ENCODE results near the gene TMEM238.

The TMEM238 gene

GRCh38 chr19:55387736-55388497, 3.8 kb upstream of the TMEM238 start:
- H3K79me2 ChIP-seq, result peaks cover 32% of the 10 kb centered on the region
- H3K9me3 ChIP-seq (ENCODE audit: control insufficient read depth, low read length), result no peaks in the 10 kb centered on the region
- TF ChIP-seq, protein P1, sequence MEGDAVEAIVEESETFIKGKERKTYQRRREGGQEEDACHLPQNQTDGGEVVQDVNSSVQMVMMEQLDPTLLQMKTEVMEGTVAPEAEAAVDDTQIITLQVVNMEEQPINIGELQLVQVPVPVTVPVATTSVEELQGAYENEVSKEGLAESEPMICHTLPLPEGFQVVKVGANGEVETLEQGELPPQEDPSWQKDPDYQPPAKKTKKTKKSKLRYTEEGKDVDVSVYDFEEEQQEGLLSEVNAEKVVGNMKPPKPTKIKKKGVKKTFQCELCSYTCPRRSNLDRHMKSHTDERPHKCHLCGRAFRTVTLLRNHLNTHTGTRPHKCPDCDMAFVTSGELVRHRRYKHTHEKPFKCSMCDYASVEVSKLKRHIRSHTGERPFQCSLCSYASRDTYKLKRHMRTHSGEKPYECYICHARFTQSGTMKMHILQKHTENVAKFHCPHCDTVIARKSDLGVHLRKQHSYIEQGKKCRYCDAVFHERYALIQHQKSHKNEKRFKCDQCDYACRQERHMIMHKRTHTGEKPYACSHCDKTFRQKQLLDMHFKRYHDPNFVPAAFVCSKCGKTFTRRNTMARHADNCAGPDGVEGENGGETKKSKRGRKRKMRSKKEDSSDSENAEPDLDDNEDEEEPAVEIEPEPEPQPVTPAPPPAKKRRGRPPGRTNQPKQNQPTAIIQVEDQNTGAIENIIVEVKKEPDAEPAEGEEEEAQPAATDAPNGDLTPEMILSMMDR (IDR thresholded peaks at IDR 0.05), result no peak
- H3K4me3 ChIP-seq (ENCODE audit: low read depth, low read length), result no peak overlapping the region
- H3K27ac ChIP-seq, result no peak overlapping the region
- peak overlapping the region; percentile 14 for H3K4me2 ChIP-seq (ENCODE audit: low read length)
- no peaks in the 10 kb centered on the region for H3K27me3 ChIP-seq (ENCODE audit: control insufficient read depth, insufficient read depth, low read length)
- H3K4me1 ChIP-seq, result peaks cover 20% of the 10 kb centered on the region
- no peak overlapping the region for H2AFZ ChIP-seq
- no peak overlapping the region for H3K9ac ChIP-seq
- no peaks in the 10 kb centered on the region for H3K36me3 ChIP-seq (ENCODE audit: control insufficient read depth, insufficient read depth, low read length)

- Histone ChIP-seq H3K79me2 (peaks cover 32% of the 10 kb centered on the region), H3K4me1 (peaks cover 20% of the 10 kb centered on the region), H2AFZ (peak overlapping the region; percentile 79), H3K36me3 (ENCODE audit: control insufficient read depth, insufficient read depth, low read length) (no peaks in the 10 kb centered on the region), H3K9ac (peak overlapping the region; percentile 97), H3K9me3 (ENCODE audit: control insufficient read depth, low read length) (no peaks in the 10 kb centered on the region), H3K4me3 (ENCODE audit: low read depth, low read length) (peak overlapping the region; percentile 72), H3K27ac (peak overlapping the region; percentile 94), H3K4me2 (ENCODE audit: low read length) (peak overlapping the region; percentile 87), H3K27me3 (ENCODE audit: control insufficient read depth, insufficient read depth, low read length) (no peaks in the 10 kb centered on the region)
- TF ChIP-seq, protein P1 (IDR thresholded peaks at IDR 0.05), result no peak
These were observed 2.4 kb upstream of the TMEM238 start for GRCh38 chr19:55386493-55386971.

DNA sequence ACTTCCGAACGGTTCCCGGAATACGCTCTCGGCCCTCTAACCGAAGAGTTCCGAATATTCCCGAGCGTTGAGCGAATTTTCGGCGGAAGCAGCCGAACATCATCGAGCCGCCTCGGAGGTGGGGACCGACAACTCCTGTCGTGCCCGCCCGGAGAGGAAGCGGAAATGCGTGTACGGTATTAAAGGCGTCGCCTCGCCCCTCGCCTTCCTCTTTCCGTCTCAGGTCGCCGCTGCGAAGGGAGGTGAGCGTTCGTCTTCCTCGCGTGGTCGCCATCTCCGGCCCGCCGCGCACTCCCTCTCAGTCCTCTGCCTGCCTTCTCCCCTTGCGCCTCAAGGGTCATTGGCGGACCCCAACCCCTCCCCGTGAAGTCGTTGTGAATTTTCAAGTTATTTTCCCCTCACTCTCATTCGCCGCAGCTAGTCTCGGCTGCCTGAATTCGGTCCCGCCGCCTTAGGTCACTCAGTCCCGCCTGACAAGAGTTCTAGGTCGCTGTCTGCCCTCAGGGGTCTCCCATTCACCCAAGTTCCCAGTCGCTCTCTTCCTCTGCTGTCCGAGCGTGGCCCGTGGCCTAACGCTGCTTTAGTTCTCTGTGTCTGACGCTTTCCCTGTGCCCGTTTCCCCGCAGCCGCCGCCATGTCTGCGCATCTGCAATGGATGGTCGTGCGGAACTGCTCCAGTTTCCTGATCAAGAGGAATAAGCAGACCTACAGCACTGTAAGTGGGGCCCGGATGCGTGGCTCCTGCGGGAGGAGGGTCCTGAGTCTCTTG, 1.8 kb upstream of the TMEM238 start, which contains the start of gene RPL28:
Gene RPL28 (plus strand): TSS at position 209 of the 769 bp plus-strand sequence. CDS start 426 bp downstream, at position 635.
- Histone ChIP-seq H3K79me2 (peaks cover 32% of the 10 kb centered on the region), H3K27me3 (ENCODE audit: control insufficient read depth, insufficient read depth, low read length) (no peaks in the 10 kb centered on the region), H3K27ac (peak within 1 kb of the TSS; percentile 94), H3K4me2 (ENCODE audit: low read length) (peak within 1 kb of the TSS; percentile 87), H3K4me3 (ENCODE audit: low read depth, low read length) (peak within 1 kb of the TSS; percentile 72), H3K9me3 (ENCODE audit: control insufficient read depth, low read length) (no peaks in the 10 kb centered on the region), H3K4me1 (peaks cover 20% of the 10 kb centered on the region), H3K36me3 (ENCODE audit: control insufficient read depth, insufficient read depth, low read length) (no peaks in the 10 kb centered on the region), H2AFZ (peak within 1 kb of the TSS; percentile 79), H3K9ac (peak within 1 kb of the TSS; percentile 97)
- TF ChIP-seq, protein P1 (IDR thresholded peaks at IDR 0.05), result no peak

DNA sequence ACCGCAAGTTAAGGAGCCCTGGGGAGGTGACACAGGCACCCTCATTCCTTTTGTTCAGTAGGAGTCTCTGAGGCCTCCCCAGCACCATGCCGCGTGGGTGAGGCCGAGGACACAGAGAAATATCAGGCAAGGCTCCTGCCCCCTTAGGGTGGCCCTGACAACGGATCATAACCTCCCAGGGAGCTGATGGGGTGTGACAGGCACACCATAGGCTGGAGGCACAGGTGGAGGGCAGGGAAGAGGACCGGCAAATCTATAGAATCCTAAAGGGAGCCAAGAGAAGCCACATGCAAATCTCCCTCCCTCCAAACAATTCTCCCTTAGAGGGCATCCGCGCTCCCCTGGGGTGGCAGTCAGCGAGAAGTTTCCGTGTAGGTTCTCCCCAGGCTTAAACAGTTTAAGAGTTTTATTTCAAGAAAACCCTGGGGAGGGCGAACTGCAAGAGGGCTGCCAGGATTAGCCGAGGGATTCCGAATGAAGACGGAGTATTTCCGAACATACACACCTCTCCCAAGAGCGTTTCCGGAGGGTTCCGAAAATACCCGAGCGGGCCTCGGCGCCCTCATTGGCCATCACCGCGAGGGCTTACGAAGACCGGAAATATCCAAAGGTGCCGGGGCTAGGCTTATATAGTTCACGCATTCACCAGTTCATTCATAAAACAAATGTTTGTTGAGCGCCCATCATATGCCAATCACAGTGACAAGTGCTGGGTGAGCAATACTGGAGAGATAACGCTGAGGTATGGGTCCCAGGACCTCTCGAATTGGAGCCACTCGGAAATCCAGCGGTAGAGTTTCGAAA, 1.0 kb upstream of the TMEM238 start:
- Histone ChIP-seq H3K4me1 (peaks cover 20% of the 10 kb centered on the region), H3K27ac (peak overlapping the region; percentile 94), H3K9ac (peak overlapping the region; percentile 69), H3K27me3 (ENCODE audit: control insufficient read depth, insufficient read depth, low read length) (no peaks in the 10 kb centered on the region), H3K4me2 (ENCODE audit: low read length) (peak overlapping the region; percentile 87), H2AFZ (peak overlapping the region; percentile 75), H3K4me3 (ENCODE audit: low read depth, low read length) (peak overlapping the region; percentile 72), H3K79me2 (peaks cover 29% of the 10 kb centered on the region), H3K9me3 (ENCODE audit: control insufficient read depth, low read length) (no peaks in the 10 kb centered on the region), H3K36me3 (ENCODE audit: control insufficient read depth, insufficient read depth, low read length) (no peaks in the 10 kb centered on the region)
- TF ChIP-seq, protein P1 (IDR thresholded peaks at IDR 0.05), result peak; percentile 1
